HS-27A (cell line): ENCODE data around the gene LNX1.
A peak's percentile ranks its signal among the peaks of the same experiment; 100 is the strongest.

Source experiments
- DNase-seq: peaks from one replicate; pipeline ENCODE4 v3.0.0-alpha.2; 2012; ENCODE audit warnings: low read depth, missing footprints

LNX1 gene

DNA sequence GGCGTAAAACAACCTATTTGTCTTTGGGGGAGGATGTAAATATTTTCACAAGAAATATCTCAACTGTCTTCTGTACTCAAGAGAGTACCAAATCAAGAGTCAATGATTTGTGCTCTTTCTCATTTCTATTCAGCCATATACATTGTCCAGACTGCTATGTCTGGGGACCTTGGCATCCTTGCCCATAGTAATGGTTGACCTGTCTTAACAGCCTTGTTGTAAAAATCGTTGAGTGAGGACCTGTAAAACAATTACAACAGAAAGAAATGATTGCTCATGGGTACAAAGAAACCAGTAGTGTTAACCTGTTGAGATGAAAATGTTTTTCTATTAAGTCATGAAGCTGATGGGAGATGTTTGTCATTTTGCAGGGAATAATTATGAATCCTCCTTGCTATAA lies 56.6 kb downstream of the LNX1 start:
- no peak for DNase-seq

DNA sequence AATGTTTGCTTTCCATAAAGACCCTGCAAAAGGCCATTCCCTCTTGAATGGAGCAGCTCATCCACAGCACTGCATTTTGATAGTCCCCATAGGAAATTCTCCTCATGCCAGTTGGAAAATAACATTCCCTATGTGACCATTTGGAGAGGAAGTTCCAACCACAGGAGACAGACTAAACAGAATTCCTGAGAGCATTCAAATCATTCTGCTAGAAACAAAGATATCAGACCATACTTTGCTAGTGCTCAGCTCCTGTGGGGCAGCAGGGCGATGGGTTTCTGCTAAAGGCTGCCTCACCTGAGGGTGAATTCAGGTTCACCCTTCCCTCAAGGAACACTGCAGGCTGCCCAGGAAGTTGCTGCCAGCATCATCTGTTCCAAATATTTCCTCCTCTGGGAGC lies 58.8 kb downstream of the LNX1 start:
- DNase-seq = no peak

DNA sequence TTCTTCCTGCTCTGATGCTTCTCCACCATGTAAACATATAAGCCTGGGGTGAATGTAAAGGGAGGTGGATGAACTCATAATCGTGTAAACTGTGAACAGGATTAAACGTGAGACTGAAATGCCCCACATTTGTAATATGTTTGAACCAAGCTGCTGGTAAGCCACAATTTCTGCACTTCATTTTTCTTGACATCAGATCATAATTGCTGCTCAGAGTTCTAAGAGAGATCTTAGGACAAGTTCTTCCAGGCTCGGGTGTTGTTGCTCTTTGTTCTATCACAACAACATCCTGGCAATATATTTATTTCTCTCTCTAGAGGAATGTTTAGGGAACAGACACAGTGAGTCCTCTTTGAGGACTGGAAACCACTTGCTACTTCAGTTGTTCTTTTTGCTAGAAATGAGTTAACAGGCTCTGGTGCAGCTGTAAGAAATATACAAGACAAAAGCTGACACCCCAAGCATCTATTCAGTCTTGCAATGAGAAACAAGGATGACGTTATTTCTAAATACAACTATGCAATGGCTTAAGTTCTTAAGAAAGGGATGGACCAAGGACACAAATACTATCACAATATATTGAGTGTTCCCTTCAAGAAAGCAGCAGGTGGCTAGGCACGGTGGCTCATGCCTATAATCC lies 59.6 kb downstream of the LNX1 start:
- no peak for DNase-seq

DNA sequence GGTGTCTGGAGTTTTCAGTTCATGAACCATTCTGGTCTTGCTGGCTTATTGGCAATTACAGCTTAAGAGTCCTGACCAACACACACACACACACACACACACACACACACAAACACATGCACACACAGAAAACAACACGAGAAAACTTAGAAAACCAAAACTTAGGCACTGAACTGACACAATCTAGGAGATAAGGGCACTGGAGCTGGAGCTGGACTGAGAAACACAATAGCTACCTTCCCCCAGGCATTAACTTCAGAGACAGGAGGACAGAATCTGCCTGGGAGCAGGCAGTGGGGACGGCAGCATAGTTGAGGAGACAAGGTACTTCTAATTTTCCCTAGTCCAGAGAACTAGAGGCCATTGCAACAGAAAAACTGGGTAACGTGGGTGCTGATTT lies 62.3 kb downstream of the LNX1 start:
- no peak for DNase-seq

DNA sequence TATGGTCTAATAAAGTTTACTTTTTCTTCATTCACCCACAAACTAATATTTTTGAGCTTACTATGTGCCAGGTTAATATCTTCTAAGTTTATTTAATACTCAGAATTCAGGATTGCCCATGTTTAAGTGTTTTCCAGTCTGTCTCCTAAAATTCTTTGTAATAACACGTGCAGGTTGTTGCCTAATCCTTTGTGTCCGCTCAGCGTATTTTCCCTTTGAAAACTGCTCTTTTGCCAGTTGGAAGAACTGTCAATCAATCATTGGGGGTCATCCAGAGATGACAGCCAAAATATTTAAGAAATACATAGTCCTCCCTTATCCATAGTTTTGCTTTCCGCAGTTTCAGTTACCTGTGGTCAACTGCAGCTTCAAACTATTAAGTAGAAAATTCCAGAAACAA lies 63.4 kb downstream of the LNX1 start:
- DNase-seq = no peak

DNA sequence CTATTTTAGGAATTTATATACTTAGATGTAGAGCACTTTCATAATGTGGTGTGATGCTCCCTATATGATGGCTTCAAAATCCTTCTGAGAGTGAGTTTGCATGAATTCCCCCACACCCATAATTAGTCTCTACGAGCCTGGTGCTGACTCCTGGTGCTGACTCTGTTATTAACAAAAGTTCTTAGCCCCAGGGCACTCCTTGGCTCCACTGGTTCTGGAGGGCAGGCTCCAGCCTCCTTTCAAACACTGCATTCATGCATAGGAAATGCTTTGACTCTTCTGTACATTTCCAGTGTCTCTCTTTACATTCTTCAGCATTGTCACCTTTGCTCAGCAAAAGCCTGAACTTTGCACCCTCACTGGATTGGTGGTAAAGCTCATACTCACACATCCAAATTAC lies 64.0 kb downstream of the LNX1 start:
- no peak for DNase-seq

DNA sequence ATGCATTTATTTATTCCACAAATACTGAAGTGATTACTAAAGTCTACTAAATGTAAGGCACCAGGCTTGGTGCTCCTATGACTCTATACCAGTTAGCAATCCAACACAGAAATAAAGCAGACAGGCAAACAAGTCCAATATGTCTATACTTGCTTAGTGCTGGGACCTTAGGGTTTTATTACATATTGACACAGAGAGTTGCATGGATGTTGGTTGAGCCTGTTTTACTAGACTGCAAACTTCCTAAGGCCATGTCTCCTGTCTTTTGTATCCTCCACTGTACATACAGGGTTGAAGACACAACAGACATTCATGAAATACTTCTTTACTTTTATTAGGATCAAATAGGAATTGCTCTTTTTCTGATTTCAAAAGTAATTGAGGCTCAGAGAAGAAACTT lies 69.0 kb downstream of the LNX1 start:
- no peak for DNase-seq

DNA sequence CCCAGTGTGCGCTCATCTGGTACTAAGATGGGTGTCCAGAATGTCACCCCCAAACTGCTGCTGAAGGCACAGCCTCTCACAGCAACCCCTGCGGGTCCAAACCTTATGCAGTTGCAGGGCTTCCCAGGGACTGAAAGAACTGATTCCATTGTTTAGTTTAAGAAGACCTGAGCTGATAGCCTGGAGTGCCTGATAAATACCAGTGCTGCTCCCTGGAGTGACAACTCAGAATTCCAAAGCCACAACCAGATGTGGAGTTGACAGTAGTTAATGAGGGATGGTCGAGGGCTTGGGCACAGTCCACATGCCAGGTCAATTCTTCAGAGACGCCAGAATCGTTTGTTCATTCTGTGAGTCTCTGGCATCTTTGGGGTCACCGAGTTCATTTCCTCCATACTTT lies 71.2 kb downstream of the LNX1 start:
- DNase-seq = no peak

DNA sequence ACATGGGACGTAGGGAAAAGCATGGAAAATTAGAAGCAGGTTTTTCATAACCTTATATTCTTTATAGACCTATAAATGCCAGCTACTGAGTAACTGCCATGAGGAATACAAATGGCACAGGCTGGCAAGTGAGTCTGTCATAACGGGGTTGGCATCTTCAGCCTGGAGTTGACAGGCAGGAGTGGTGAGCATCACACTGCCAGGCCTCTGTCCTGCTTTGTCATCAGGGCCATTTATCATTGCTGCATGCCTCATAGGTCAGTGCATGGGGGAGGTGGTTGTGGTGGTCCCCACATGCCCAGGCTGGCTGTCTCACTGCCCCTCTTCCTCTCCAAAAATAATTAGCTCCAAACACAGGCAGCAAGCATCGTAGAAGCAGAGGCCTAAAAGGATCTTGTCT lies 72.5 kb downstream of the LNX1 start:
- DNase-seq = no peak

DNA sequence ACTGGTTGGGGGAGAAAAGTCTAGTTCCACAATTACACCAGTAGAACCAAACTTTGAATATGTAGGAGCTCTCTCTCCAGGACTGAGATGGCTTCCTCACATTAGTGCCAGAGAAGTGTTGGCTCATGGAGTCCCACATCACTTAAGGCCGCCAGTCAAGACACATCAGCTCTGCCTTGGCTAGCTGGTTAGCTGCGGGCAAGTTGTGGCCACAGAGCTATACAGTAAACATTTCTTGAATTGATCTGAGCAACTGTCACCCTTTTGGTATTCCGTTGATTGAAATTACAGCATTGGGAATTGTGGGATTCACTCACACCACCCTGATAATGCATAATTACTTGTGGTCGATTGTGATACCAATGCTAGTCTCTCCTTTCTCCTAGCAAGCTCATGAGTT lies 76.2 kb downstream of the LNX1 start:
- DNase-seq = no peak

DNA sequence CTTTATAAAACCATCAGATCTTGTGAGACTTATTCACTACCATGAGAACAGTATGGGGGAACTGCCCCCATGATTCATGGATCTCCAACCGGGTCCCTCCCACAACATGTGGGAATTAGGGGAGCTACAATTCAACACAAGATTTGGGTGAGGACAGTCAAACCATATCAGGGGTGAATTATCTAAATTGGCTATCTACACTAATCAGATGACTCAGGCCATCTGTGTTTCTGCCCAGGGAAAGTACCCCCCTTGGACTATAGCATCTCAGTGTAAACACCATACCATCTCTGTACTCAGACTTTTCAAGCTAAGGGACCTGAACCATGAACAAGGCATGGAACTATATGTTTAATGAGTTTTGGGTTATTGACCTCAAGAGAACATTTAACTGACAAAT lies 76.8 kb downstream of the LNX1 start:
- DNase-seq = no peak

DNA sequence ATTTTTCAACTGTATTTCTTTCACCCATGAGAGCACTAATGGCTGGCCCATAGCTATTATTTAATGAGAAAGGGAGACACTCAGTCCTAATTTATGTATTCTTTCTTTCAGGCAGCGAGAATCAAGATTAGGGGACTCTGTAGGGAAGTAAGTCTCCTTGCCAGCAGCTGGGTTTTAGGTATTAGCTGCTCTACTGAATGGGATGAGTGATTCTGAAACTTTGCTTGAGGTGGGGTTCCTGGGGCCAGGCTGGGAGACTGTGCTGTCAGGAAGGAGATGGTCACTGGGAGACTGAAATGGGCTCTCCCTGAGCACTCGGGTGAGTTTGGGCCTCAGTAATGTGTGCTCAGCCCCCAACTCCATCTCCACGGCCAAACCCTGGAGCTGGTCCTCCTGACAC lies 78.7 kb downstream of the LNX1 start:
- DNase-seq = no peak

DNA sequence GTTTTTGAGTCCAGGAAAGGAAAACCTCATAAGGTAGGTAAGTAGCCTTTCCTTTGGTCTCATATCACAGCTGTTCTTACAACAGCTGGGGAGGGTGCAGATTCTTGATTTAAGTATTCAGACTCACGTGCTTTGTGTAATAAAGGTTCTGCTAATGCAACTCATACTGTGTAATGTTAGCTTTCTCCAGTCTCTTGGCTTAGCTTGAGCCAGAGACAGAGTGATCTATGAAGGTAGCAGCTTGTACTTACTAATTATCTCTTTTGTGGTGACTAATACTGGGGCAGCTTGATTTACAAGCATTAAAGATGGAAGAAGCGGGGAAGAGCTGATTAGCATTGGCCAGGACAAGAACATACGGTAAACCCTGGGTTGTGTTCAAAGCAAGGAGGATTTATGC lies 80.3 kb downstream of the LNX1 start:
- DNase-seq = no peak

DNA sequence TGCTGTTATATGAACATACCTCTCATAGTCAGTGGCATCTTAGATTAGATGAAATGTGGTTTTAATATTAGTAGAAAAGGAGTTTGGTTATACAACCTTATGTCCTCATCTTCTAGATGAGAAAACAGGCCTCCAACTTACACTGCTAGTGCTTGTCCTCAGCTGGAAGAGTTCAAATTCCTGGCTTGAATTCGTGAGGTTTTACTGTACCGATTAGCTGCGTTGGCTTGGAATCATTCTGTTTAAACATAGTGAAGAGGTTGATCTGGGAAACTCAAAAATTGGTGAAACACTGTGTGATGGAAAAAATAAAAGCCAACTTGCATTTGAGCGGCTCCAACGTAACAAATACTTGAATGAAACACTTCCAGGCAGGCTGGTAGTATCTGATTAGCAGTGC lies 81.0 kb downstream of the LNX1 start:
- no peak for DNase-seq

DNA sequence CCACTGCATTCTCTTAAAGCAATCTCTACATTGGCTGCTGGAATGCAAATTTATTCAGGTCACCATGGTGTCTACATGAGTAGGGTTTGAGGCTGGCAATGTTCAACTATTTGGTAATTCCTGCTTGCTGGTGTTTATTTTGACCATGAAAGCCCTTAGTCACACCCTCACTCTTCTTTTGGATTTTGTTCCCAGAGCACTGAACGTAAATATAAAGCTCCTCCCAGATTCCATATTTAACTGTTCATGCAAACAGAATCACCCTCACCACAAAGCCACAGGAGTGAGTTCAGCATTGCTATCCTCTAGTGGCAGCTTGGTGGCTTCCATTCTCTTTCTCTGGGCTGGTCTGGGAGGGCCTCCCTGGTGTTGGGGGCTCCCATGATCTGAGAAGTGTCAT lies 82.8 kb downstream of the LNX1 start:
- peak; percentile 35 for DNase-seq

DNA sequence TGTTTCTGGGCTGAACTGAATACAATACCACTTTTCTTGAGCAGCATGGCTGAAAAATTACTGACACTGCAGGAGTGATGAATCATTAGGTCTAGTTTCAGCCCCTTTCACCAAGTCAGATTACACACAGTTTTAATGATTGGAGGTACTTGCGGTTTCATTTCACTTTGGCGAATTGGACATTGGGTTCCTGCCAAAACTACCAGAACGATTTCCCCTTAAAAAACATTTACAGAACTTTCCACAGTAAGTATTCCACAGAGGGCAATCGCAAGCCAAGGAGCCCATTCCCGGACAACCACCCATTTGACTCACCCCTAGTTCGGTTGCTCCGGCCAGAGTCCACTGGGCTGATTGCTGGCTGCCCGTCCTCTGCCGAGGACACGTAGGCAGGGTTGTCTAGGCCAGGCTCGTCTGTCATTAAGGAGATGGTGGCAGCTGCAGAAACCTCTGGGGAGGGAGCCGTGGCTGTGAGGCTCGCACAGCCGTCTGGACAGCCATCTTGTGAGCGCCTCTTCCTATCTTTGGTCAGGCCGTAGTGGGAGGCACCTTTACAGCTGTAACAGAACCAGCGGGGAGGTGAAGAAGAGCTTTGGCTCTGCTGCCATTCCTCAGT lies 83.5 kb downstream of the LNX1 start:
- DNase-seq = peak; percentile 74

DNA sequence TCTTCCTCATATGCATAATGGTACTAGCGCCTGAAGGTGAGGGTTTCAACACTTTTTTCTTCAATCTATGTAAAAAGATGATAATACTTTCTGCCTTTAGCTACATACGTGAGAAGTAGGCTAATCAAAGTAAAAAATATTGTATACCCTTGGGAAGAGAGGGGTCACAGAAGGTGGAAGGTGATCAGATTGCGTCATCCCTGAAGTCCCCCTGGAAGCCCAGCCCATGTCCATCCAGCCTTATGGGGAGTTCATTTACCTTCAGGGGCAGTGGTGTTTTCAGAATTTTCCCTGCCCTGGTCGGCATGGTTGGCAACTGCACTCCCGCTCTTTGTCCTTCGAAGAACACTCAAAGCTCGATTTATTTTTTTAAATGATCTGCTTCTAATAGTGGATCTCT lies 84.2 kb downstream of the LNX1 start:
- DNase-seq = no peak

DNA sequence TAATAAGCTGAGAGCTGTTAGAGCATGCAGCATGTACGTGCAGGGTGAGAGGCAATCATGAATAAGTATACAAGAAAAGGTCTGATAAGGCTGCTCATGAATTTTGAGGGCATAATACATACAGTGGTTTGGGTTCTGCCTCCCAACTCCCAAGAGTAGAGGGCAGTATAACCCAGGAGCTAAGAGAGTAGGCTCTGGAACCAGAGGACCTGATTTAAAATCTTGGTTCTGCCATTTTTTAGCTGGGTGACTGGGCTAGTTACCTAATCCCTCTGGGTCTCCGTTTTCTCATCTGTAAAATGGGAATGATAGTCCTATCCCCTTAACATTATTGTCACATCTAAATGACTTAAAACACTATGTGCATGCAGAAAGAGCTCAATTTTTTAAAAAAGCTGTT lies 85.3 kb downstream of the LNX1 start:
- no peak for DNase-seq

DNA sequence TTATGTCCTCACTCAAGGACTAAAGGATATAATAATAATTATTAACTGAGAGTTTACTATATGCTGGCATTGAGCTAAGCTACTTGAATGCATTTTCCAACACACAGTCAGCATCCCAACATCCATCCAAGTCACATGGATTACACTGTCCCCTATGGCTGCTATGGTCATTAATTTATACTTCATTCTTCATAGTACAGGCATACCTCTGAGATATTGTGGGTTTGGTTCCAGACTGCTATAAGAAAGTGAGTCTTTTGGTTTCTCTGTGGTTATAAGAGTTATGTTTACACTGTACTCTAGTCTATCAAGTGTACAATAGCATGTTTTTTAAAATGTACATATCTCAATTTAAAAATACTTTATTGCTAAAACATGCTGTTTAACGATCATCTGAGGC lies 89.2 kb downstream of the LNX1 start:
- no peak for DNase-seq

DNA sequence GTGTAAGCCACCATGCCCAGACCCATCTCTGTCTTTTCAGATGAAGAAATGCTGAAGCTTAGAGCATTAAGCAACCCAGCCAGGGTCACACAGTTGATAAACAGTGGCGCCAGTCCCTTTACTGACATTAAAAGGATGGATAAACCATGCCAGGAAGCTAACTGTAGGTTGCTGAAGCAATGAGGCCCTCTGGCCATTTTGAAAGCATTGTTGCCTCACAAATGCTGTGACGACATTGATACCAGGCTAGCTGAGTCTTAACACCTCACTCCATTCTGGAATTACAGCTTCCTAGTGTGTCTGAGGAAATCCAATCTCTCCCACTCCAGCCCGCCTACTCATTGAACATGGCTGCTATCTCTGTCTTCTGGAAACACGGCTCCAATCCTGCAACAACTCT lies 89.7 kb downstream of the LNX1 start:
- no peak for DNase-seq

DNA sequence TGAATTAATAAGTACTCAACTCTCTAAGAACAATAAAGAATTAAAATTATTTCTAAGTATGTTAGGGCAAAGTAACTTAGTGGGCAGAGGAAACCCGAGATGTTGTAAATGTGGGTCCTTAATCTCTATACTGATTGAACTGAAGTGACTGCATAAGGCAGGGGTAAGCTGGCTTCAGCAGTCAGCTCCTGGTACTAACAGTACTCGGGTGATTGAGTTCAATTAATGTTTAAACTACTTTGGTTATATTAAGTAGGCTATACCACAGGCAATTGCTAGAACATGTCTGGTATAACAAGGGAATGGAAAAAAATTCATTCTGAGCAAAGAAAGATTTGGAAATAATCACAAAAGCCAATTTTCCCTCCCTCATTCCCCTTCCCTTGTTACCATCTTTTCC lies 90.7 kb downstream of the LNX1 start:
- no peak for DNase-seq

DNA sequence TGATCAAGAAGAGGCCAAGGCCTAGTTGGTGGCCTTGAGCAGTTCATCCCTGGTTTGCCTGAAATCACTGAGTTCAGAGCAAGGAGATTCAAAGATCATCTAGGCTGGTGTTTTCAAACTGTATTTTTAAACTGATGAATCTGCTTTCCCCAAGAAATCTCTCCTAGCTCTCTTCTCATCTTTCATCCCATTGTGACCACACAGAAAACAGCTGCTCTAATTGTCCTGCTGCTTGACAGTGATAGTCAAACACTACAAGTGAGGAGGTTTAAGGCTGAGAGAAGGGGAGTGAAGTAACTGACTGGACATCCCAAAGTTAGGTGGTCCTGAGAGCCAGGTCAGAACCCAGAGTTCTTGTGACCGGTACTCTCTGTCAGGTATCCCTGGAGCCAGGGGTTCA lies 91.5 kb downstream of the LNX1 start:
- DNase-seq = no peak

DNA sequence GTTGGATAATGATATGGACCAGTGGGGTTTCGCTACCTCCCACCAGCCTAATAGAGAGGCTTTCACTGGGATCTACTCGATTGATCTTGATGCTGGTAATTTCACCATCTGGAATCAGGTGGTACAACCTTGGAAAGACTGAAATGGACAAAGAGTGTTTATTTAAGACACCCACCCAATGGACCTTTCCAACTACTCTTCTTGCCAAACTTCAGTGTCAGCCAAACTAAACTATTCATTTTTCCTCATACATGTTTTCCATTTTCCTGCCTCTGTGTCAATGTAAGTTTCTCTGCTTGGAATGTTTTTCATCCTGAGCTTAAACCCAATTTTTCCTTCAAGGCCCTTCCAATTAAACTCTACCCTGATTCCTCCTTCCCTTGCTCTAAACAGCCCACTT lies 92.6 kb downstream of the LNX1 start:
- DNase-seq = no peak

DNA sequence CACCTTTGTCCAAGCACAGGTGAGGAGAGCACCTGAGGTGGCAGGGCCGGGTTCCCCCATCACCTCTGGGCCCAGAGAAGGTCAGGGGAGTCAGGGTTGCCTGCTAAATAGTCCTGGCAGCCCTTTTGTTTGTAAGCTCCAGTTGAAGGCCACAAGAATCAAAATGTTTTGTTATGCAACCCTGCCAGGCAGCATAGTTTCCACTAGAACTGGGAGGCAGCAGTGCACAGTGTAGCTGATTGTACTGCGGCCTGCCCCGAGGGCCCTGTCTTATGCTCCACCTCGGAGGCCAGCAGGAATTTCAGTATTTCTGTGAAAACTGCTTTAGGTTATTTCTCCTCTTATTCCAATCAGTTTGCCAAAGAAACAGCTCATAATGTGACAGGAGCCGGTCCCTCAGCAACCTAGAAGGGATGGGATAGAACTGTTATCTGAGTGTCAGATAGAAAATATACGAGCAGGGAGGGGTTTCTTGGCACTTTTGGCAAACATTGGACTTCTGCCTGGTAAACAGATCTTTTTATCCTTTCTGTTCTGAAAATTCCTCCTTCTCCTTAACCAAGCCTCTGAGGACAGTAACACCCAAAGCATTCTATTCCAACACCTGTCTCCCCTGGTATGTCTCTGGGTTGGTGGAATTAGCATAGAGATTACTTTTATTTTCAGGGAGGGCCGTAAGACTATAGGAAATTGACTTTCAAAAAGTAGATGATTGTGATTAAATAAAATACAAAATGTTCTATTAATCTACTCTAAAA lies 93.6 kb downstream of the LNX1 start:
- no peak for DNase-seq
